Mucosa of descending colon (tissue), 3 donors: ENCODE results near the gene TSNAX. TPM values are rescaled to one million over a fixed set of nuclear protein-coding genes. Genes with fewer than 3 reads are reported as not detected.

Source experiments
- ATAC-seq: fragments of 200-7000 bp; cut with Tn5 transposase; one replicate; pipeline ENCODE4 v1.9.1; 2020; ENCODE audit warnings: mild to moderate bottlenecking, moderate library complexity
- DNase-seq, 3 donors: peaks; one replicate each; pipeline ENCODE4 v3.0.0-alpha.2; 2020
- H3K36me3 ChIP-seq: fragments of 200-600 bp; one replicate; pipeline ENCODE4 v1.8.0; 2021; ENCODE audit warnings: low read depth, mild to moderate bottlenecking
- H3K4me1 ChIP-seq: fragments of 200-600 bp; one replicate; pipeline ENCODE4 v1.8.0; 2021; ENCODE audit warnings: low read depth, mild to moderate bottlenecking
- H3K4me3 ChIP-seq: fragments of 200-600 bp; one replicate; pipeline ENCODE4 v1.8.0; 2021; ENCODE audit warnings: mild to moderate bottlenecking
- H3K9me3 ChIP-seq: fragments of 200-600 bp; one replicate; pipeline ENCODE4 v1.8.0; 2021; ENCODE audit warnings: mild to moderate bottlenecking
- intact Hi-C, 2 donors: fragments of 100-400 bp; cut with DNase I in 1 of 2; cut with micrococcal nuclease in 1 of 2; formaldehyde crosslinking; loops; one replicate each; pipeline versions ENCODE4 v1.11.0 to v1.11.1; 2022; cut with DNase I, micrococcal nuclease
- total RNA-seq, 3 donors: library from RNA; stranded (reverse); fragmentation: NEBNext Ultra II Directional in 2 of 3; extraction: Animal tissue kit (Norgen Biotek cat#: 25700) in 2 of 3; gene quantifications; one replicate each; pipeline versions ENCODE4 v1.2.1 to v1.2.4, GENCODE V29; 2021 to 2023
- TF ChIP-seq, protein P1 (sequence below): fragments of 200-600 bp; IDR thresholded peaks from one replicate; pipeline ENCODE4 v1.8.0; 2022; ENCODE audit warnings: antibody characterized with exemption, mild to moderate bottlenecking
- donor health status: DM: no; HTN: no; CAD: no; lungs with moderate emphysema.
- donor health status: DM: no; HTN: no; CAD: no.
- donor health status: DM: no; HTN: yes; CAD: no.

TSNAX gene
- total RNA-seq, 3 donors from 2014 or later, result 22.0 to 33.2 (median 31.4) TPM

DNA sequence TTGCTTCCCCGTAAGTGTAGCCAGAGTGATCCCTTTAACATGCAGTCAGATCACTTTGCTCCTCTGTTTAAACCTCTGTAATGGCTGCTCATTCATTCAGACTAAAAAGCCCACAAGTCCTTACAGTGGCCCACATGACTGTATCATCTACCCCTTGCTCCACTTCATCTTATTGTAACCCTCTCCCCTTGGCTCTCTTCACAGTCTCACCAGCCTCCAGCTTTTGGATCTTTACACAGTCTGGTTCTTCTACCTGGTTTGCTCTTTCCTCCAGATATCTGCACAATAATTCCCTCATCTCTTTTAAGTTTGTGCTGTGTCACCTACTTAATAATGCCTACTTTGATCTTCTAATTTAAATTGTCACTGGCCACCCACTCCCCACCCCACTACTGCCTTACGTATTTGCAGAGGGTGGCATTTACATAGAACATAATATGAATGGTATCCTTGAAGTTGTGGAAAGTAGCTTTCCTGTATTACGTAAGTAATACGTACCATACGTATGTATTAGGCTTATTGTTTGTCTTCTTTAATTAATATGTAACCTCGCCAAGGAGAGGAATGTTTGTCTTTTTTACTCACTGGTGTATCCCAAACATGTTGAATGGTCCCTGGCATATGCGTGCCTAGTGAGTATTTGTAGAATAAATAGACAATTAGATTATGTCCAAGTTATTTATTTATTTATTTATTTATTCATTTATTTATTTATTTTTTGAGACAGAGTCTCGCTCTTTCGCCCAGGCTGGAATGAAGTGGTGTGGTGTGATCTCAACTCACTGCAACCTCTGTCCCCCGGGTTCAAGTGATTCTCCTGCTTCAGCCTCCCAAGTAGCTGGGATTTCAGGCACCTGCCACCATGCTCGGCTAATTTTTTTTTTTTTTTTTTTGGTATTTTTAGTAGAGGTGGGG, 48.6 kb downstream of the TSNAX start:
- ATAC-seq, result no peak
- Histone ChIP-seq H3K4me3 (no peak overlapping the region), H3K36me3 (no peaks in the 10 kb centered on the region), H3K9me3 (no peaks in the 10 kb centered on the region), H3K4me1 (no peaks in the 10 kb centered on the region)
- TF ChIP-seq, protein P1, sequence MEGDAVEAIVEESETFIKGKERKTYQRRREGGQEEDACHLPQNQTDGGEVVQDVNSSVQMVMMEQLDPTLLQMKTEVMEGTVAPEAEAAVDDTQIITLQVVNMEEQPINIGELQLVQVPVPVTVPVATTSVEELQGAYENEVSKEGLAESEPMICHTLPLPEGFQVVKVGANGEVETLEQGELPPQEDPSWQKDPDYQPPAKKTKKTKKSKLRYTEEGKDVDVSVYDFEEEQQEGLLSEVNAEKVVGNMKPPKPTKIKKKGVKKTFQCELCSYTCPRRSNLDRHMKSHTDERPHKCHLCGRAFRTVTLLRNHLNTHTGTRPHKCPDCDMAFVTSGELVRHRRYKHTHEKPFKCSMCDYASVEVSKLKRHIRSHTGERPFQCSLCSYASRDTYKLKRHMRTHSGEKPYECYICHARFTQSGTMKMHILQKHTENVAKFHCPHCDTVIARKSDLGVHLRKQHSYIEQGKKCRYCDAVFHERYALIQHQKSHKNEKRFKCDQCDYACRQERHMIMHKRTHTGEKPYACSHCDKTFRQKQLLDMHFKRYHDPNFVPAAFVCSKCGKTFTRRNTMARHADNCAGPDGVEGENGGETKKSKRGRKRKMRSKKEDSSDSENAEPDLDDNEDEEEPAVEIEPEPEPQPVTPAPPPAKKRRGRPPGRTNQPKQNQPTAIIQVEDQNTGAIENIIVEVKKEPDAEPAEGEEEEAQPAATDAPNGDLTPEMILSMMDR, result no peak
- intact Hi-C loops, result no loop called here
- no peak for DNase-seq

DNA sequence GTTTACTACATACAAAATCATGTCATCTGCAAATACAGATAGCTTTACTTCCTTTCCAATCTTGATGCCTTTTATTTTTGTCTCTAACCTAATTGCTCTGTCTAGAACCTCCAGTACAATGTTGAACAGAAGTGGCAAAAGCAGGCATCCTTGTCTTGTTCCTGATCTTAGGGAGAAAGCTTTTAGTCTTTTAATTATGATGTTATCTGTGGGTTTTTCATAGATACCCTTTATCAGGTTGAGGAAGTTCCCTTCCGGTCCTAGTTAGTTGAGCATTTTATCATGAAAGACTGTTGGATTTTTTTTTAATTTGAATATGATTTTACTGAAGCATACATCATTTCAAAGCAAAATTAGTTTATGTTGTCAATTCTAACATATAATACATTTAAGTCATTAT, 52.4 kb downstream of the TSNAX start:
- H3K4me3 ChIP-seq, result no peak overlapping the region
- no peaks in the 10 kb centered on the region for H3K36me3 ChIP-seq
- H3K4me1 ChIP-seq, result no peaks in the 10 kb centered on the region
- no peaks in the 10 kb centered on the region for H3K9me3 ChIP-seq
- intact Hi-C loops, result no loop called here
- DNase-seq (no peak), ATAC-seq (no peak)
- TF ChIP-seq, protein P1, result no peak

DNA sequence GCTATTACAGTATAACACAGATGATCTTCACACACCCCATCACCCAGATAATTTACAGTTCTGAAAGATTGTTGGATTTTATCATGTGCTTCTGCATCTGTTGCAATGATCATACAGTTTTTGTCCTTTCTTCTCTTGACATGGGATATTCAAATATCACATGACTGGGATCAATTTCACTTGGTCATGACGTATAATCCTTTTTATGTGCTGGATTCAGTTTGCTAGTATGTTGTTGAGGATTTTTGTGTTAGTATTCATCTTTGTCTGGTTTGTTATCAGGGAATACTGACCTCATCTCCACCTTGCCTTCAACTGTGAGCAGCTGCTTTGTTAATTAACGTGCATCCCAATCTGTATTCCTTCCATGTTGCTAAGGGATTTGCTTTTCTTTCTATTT, 53.4 kb downstream of the TSNAX start:
- no peak overlapping the region for H3K4me3 ChIP-seq
- no peaks in the 10 kb centered on the region for H3K4me1 ChIP-seq
- H3K36me3 ChIP-seq, result no peaks in the 10 kb centered on the region
- intact Hi-C loops, result no loop called here
- no peaks in the 10 kb centered on the region for H3K9me3 ChIP-seq
- DNase-seq (no peak), ATAC-seq (no peak)
- TF ChIP-seq, protein P1, result no peak

DNA sequence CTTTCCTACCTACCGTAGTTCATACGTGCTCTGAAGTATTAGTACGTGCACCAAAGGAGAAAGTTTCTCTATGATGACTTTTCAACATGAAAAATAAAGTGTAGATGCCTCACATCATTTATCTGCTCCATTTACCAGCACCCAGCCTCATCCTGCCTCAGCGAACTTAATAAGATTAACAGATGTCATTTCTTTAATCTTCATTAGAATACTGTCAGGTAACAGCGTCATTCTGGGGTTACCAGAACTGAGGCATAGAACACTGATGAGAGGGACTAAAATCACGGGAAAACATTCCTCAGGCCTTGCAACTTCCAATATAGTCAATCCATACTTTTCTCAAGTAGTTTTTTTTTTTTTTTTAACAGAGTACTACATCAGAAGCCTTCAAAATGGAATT, 54.9 kb downstream of the TSNAX start:
- intact Hi-C loops, result no loop called here
- H3K4me1 ChIP-seq, result no peaks in the 10 kb centered on the region
- TF ChIP-seq, protein P1, result no peak
- ATAC-seq (no peak), DNase-seq (no peak)
- no peak overlapping the region for H3K4me3 ChIP-seq
- H3K36me3 ChIP-seq, result no peaks in the 10 kb centered on the region
- H3K9me3 ChIP-seq, result no peaks in the 10 kb centered on the region

DNA sequence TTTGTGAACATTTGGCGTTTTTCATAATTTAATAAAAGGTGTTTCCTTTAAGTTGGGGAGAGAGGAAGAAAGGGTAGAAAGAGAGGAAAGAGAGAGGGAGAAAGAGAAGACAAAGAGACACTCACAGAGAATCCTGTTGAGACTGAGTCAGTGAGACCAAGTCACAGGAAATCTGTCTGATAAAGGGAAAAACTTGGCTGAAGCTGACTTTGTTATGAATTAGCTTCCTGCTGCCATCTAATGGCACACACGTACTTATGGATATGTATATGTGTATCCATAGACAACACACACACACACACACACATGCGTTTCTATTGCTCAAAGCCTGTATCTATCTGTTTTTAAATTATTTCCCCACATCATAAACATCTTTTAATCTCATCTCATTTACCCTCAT, 55.6 kb downstream of the TSNAX start:
- DNase-seq (peak in 1 of 3 donors; percentile 26), ATAC-seq (peak; percentile 33)
- no peaks in the 10 kb centered on the region for H3K9me3 ChIP-seq
- no peak overlapping the region for H3K4me3 ChIP-seq
- intact Hi-C loops, result no loop called here
- TF ChIP-seq, protein P1, result no peak
- no peaks in the 10 kb centered on the region for H3K36me3 ChIP-seq
- no peaks in the 10 kb centered on the region for H3K4me1 ChIP-seq
